Chondrocyte (in vitro differentiated cells): ENCODE measurements around the gene PITPNM3. TPM values are rescaled to one million over a fixed set of nuclear protein-coding genes. Genes with fewer than 3 reads are reported as not detected.

Source experiments
- DNase-seq: peaks from one replicate; pipeline ENCODE4 v3.0.0; 2021; ENCODE audit warnings: mixed read lengths, low spot score
- H3K27ac Mint-ChIP-seq: one replicate; pipeline ENCODE4 v1.8.0; 2021; ENCODE audit warnings: mild to moderate bottlenecking, moderate library complexity, mixed read lengths; ENCODE audit not compliant: unreplicated experiment
- H3K27me3 Mint-ChIP-seq: 2 replicates; pipeline ENCODE4 v1.8.0; 2021; ENCODE audit warnings: low read depth, mixed read lengths
- H3K36me3 Mint-ChIP-seq: 2 replicates; pipeline ENCODE4 v1.8.0; 2021; ENCODE audit warnings: low read depth, mixed read lengths
- H3K4me1 Mint-ChIP-seq: 2 replicates; pipeline ENCODE4 v1.8.0; 2021; ENCODE audit warnings: low read depth, mild to moderate bottlenecking, mixed read lengths
- H3K4me3 Mint-ChIP-seq: one replicate; pipeline ENCODE4 v1.8.0; 2021; ENCODE audit warnings: mild to moderate bottlenecking, moderate library complexity, mixed read lengths; ENCODE audit not compliant: unreplicated experiment
- H3K9me3 Mint-ChIP-seq: 2 replicates; pipeline ENCODE4 v1.8.0; 2021; ENCODE audit warnings: low read depth, mixed read lengths
- CTCF ChIP-seq: fragments of 200-600 bp; sonication (generic); IDR thresholded peaks from 2 replicates; pipeline ENCODE4 v1.5.0; 2021; ENCODE audit warnings: antibody characterized with exemption, mild to moderate bottlenecking, moderate library complexity
- total RNA-seq: library from RNA; stranded (reverse); gene quantifications from 3 replicates; pipeline ENCODE4 v1.2.1, GENCODE V29; 2021

Gene PITPNM3
- total RNA-seq, 1 donor from 2014 or later: 5.7 TPM

GRCh38 chr17:6591599-6592158 lies 35.3 kb upstream of the PITPNM3 start:
- H3K27ac Mint-ChIP-seq: peak overlapping the region; percentile 71
- TF ChIP-seq CTCF: no peak
- DNase-seq: no peak
- no peaks in the 10 kb centered on the region for H3K9me3 Mint-ChIP-seq
- peaks cover 42% of the 10 kb centered on the region for H3K36me3 Mint-ChIP-seq
- no peak overlapping the region for H3K4me3 Mint-ChIP-seq
- no peaks in the 10 kb centered on the region for H3K27me3 Mint-ChIP-seq
- H3K4me1 Mint-ChIP-seq: peaks cover 14% of the 10 kb centered on the region

GRCh38 chr17:6589266-6589946 lies 33.1 kb upstream of the PITPNM3 start:
- no peak for TF ChIP-seq CTCF
- Mint-ChIP-seq H3K4me3 (no peak overlapping the region), H3K27me3 (no peaks in the 10 kb centered on the region), H3K36me3 (peaks cover 56% of the 10 kb centered on the region), H3K9me3 (peaks cover 14% of the 10 kb centered on the region), H3K27ac (no peak overlapping the region), H3K4me1 (peaks cover 14% of the 10 kb centered on the region)
- DNase-seq: no peak

- H3K4me1 Mint-ChIP-seq: peaks cover 14% of the 10 kb centered on the region
- peaks cover 25% of the 10 kb centered on the region for H3K9me3 Mint-ChIP-seq
- no peak overlapping the region for H3K4me3 Mint-ChIP-seq
- no peak overlapping the region for H3K27ac Mint-ChIP-seq
- H3K27me3 Mint-ChIP-seq: no peaks in the 10 kb centered on the region
- DNase-seq: no peak
- H3K36me3 Mint-ChIP-seq: peaks cover 63% of the 10 kb centered on the region
- TF ChIP-seq CTCF: no peak
Measured at GRCh38 chr17:6588165-6588564, 31.8 kb upstream of the PITPNM3 start.

DNA sequence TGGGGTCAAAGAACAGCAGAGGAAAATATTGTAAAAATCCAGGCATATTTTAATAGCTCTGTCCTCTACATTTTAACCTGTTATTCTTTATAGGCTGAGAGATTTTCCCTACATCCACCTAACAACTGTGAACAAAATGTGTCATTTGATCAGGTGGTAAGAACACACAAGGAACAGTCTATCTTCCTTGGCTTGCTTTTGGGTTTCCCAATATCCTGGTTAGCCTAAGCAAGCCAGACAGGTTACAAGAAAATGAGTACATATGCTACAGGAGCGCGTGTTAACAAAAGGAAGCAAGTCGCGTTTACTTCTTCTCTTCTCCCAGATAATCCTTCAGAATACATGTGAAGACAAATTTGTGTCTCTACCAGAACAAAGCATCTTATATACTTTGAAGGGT lies 31.0 kb upstream of the PITPNM3 start:
- no peak for DNase-seq
- H3K4me1 Mint-ChIP-seq: peaks cover 13% of the 10 kb centered on the region
- H3K36me3 Mint-ChIP-seq: peaks cover 70% of the 10 kb centered on the region
- H3K4me3 Mint-ChIP-seq: no peak overlapping the region
- no peak overlapping the region for H3K27ac Mint-ChIP-seq
- no peak for TF ChIP-seq CTCF
- H3K9me3 Mint-ChIP-seq: peaks cover 33% of the 10 kb centered on the region
- H3K27me3 Mint-ChIP-seq: no peaks in the 10 kb centered on the region

DNA sequence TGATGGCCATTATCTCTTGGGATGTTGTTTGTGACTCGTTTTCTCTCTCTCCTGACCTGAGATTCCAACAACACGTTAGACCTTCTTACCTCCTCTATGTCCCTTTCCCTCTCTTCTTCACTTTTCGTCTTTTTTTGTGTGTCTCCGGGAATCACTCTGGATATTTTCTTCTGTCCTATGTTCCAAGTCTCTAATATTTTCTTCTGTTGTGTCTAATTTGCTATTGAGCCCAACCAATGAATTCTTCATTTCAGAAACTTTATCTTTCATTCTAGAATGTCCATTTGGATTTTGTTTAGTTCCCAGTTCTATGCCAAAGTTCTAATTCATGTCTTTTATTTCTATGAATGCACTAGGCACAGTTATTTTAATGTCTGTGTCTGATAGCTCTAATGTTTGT lies 27.1 kb upstream of the PITPNM3 start:
- Mint-ChIP-seq H3K4me1 (peaks cover 9% of the 10 kb centered on the region), H3K27ac (no peak overlapping the region), H3K27me3 (no peaks in the 10 kb centered on the region), H3K36me3 (peaks cover 69% of the 10 kb centered on the region), H3K4me3 (no peak overlapping the region), H3K9me3 (peaks cover 39% of the 10 kb centered on the region)
- no peak for TF ChIP-seq CTCF
- DNase-seq: no peak
